ENCODE measurements around the gene KIDINS220.

DNA sequence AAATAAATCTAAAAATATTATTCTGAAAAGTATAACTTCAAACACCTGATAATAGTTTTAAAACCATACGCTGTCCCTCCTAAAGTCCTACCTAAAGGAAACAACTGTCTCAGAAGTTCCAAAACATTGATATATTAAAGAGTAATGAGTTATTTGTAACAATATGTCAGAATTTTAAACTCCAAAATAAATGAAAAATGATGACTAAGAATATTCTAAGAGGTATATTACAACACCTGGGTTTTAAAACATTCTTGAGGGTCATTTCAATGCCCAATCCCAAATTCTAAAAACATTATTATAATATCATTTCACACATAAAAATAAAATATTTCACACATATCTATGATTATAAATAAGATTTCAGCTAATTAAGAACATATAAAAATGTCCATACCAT is 20.2 kb downstream of the KIDINS220 start:
- no peak for TF ChIP-seq CREB5 (CRISPR knock-in tag; IDR thresholded peaks at IDR 0.05; ENCODE audit: low read depth)
- no peak for TF ChIP-seq TOX (CRISPR knock-in tag; IDR thresholded peaks at IDR 0.05; ENCODE audit: borderline replicate concordance)
- TF ChIP-seq, protein P1, sequence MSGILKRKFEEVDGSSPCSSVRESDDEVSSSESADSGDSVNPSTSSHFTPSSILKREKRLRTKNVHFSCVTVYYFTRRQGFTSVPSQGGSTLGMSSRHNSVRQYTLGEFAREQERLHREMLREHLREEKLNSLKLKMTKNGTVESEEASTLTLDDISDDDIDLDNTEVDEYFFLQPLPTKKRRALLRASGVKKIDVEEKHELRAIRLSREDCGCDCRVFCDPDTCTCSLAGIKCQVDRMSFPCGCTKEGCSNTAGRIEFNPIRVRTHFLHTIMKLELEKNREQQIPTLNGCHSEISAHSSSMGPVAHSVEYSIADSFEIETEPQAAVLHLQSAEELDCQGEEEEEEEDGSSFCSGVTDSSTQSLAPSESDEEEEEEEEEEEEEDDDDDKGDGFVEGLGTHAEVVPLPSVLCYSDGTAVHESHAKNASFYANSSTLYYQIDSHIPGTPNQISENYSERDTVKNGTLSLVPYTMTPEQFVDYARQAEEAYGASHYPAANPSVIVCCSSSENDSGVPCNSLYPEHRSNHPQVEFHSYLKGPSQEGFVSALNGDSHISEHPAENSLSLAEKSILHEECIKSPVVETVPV (CRISPR knock-in tag; IDR thresholded peaks at IDR 0.05) = no peak
- no peak for TF ChIP-seq ZNF70 (CRISPR knock-in tag; IDR thresholded peaks at IDR 0.05)
- TF ChIP-seq ZNF8 (CRISPR knock-in tag; IDR thresholded peaks at IDR 0.05) = no peak
- TF ChIP-seq GLIS3 (CRISPR knock-in tag; IDR thresholded peaks at IDR 0.05) = no peak
- TF ChIP-seq RARB (CRISPR knock-in tag; IDR thresholded peaks at IDR 0.05) = no peak
- no peak for TF ChIP-seq ARNTL (CRISPR knock-in tag; IDR thresholded peaks at IDR 0.05; ENCODE audit: borderline replicate concordance, low read depth)
- TF ChIP-seq TCF4 (CRISPR knock-in tag; IDR thresholded peaks at IDR 0.05; ENCODE audit: borderline replicate concordance) = no peak
